MM.1S (cell line): ENCODE results near the gene CHCHD3.

Experiments
- DNase-seq: peaks from one replicate; pipeline ENCODE4 v3.0.0-alpha.2; 2015
- H2AFZ ChIP-seq: fragments of 300-600 bp; sonication (generic); 2 replicates; pipeline ENCODE4 v1.6.0; 2016; ENCODE audit warnings: antibody characterized with exemption, low read length
- H3F3A ChIP-seq: fragments of 300-600 bp; sonication (generic); 2 replicates; pipeline ENCODE4 v1.6.1; 2016; ENCODE audit warnings: mild to moderate bottlenecking, antibody characterized with exemption, low read length, moderate library complexity, mixed read lengths; ENCODE audit not compliant: insufficient read depth
- H3K27ac ChIP-seq: fragments of 300-600 bp; sonication (generic); 2 replicates; pipeline ENCODE4 v1.5.1; 2016; ENCODE audit warnings: mild to moderate bottlenecking, low read length
- H3K27me3 ChIP-seq: fragments of 300-600 bp; sonication (generic); replicated peaks from 2 replicates; pipeline ENCODE4 v1.6.0; 2016; ENCODE audit warnings: low read length; ENCODE audit not compliant: insufficient read depth
- H3K36me3 ChIP-seq: fragments of 300-600 bp; sonication (generic); replicated peaks from 2 replicates; pipeline ENCODE4 v1.6.1; 2016; ENCODE audit warnings: mild to moderate bottlenecking, low read length, mixed read lengths; ENCODE audit not compliant: insufficient read depth
- H3K4me1 ChIP-seq: fragments of 300-600 bp; sonication (generic); 2 replicates; pipeline ENCODE4 v1.6.1; 2016; ENCODE audit warnings: low read length, mixed read lengths
- H3K4me2 ChIP-seq: fragments of 300-600 bp; sonication (generic); 2 replicates; pipeline ENCODE4 v1.6.0; 2016; ENCODE audit warnings: low read depth, low read length
- H3K4me3 ChIP-seq: fragments of 300-600 bp; sonication (generic); 2 replicates; pipeline ENCODE4 v1.5.1; 2016; ENCODE audit warnings: low read length, mixed read lengths
- H3K79me2 ChIP-seq: fragments of 300-600 bp; sonication (generic); 2 replicates; pipeline ENCODE4 v1.6.1; 2016; ENCODE audit warnings: mixed run types, low read length, mixed read lengths
- H3K9ac ChIP-seq: fragments of 300-600 bp; sonication (generic); 2 replicates; pipeline ENCODE4 v1.6.1; 2016; ENCODE audit warnings: low read length, mixed read lengths
- H3K9me2 ChIP-seq: fragments of 300-600 bp; sonication (generic); replicated peaks from 2 replicates; pipeline ENCODE4 v1.6.1; 2016; ENCODE audit warnings: mild to moderate bottlenecking, low read length, mixed read lengths; ENCODE audit not compliant: insufficient read depth
- H3K9me3 ChIP-seq: fragments of 300-600 bp; sonication (generic); replicated peaks from 2 replicates; pipeline ENCODE4 v1.6.1; 2016; ENCODE audit warnings: mild to moderate bottlenecking, low read length, mixed read lengths; ENCODE audit not compliant: insufficient read depth
- H4K20me1 ChIP-seq: fragments of 300-600 bp; sonication (generic); 2 replicates; pipeline ENCODE4 v1.6.1; 2016; ENCODE audit warnings: mild to moderate bottlenecking, low read length, moderate library complexity, mixed read lengths; ENCODE audit not compliant: insufficient read depth
- EZH2 ChIP-seq: fragments of 300-600 bp; sonication (generic); optimal IDR thresholded peaks from 2 replicates; pipeline ENCODE3; 2017; ENCODE audit warnings: low read depth, mild to moderate bottlenecking, antibody characterized with exemption, low read length, mixed read lengths
- EZH2phosphoT487 ChIP-seq: fragments of 300-600 bp; sonication (generic); IDR thresholded peaks from 2 replicates; pipeline ENCODE4 v1.6.1; 2018; ENCODE audit warnings: antibody characterized with exemption, low read length
- TF ChIP-seq, protein P1 (sequence below): fragments of 300-600 bp; sonication (generic); IDR thresholded peaks from 2 replicates; pipeline ENCODE4 v1.5.1; 2016; ENCODE audit warnings: antibody characterized with exemption, low read length, mixed read lengths

CHCHD3 gene

DNA sequence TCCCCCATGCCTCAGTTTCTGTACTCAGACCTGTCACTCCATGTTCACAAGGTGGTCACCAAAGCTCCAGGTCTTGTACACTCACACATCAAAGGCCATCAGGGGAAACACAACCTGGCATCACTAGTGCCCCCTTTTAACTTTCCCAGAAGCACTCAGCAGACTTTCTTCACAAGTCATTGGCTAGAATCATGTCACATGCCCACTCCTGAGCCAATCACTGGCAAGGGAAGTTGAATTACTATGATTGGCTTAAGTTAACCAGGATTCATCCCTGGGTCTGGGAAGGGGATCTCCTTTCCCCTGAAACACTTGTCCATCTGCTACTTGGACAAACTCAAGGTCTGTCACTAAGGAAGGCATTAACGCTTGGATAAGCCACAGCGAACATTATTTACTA lies 311.8 kb downstream of the CHCHD3 start:
- Histone ChIP-seq H3K9me2 (no peaks in the 10 kb centered on the region), H2AFZ (no peak overlapping the region), H3K79me2 (no peaks in the 10 kb centered on the region), H3K4me2 (no peak overlapping the region), H3K4me1 (no peaks in the 10 kb centered on the region), H4K20me1 (no peaks in the 10 kb centered on the region), H3K27ac (no peak overlapping the region), H3K4me3 (no peak overlapping the region), H3K9me3 (no peaks in the 10 kb centered on the region), H3K36me3 (no peaks in the 10 kb centered on the region), H3K9ac (no peak overlapping the region), H3K27me3 (no peaks in the 10 kb centered on the region), H3F3A (no peaks in the 10 kb centered on the region)
- TF ChIP-seq EZH2phosphoT487: no peak
- no peak for TF ChIP-seq EZH2
- TF ChIP-seq, protein P1, sequence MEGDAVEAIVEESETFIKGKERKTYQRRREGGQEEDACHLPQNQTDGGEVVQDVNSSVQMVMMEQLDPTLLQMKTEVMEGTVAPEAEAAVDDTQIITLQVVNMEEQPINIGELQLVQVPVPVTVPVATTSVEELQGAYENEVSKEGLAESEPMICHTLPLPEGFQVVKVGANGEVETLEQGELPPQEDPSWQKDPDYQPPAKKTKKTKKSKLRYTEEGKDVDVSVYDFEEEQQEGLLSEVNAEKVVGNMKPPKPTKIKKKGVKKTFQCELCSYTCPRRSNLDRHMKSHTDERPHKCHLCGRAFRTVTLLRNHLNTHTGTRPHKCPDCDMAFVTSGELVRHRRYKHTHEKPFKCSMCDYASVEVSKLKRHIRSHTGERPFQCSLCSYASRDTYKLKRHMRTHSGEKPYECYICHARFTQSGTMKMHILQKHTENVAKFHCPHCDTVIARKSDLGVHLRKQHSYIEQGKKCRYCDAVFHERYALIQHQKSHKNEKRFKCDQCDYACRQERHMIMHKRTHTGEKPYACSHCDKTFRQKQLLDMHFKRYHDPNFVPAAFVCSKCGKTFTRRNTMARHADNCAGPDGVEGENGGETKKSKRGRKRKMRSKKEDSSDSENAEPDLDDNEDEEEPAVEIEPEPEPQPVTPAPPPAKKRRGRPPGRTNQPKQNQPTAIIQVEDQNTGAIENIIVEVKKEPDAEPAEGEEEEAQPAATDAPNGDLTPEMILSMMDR: no peak
- no peak for DNase-seq

DNA sequence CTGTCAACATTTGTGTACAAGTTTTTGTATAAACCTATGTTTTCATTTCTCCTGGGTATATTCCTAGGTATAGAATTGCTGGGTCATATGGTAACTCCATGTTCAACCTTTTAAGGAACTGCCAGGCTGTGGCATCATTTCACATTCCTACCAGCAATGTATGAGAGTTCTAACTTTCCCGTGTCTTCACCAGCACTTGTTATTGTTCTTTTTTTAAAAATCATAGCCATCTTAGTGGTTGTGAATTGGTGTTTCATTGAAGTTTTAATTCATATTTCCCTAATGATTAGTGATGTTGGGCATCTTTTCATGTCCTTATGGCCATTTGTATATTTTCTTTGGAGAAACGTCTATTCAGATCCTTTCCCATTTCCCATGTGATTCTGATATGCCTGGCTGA lies 312.6 kb downstream of the CHCHD3 start:
- Histone ChIP-seq H2AFZ (no peak overlapping the region), H3K4me1 (no peaks in the 10 kb centered on the region), H3K9me2 (no peaks in the 10 kb centered on the region), H3K4me2 (no peak overlapping the region), H3K9me3 (no peaks in the 10 kb centered on the region), H3K27me3 (no peaks in the 10 kb centered on the region), H4K20me1 (no peaks in the 10 kb centered on the region), H3K9ac (no peak overlapping the region), H3K27ac (no peak overlapping the region), H3F3A (no peaks in the 10 kb centered on the region), H3K36me3 (no peaks in the 10 kb centered on the region), H3K4me3 (no peak overlapping the region), H3K79me2 (no peaks in the 10 kb centered on the region)
- no peak for DNase-seq
- TF ChIP-seq EZH2phosphoT487 (no peak), EZH2 (no peak)
- TF ChIP-seq, protein P1: no peak

DNA sequence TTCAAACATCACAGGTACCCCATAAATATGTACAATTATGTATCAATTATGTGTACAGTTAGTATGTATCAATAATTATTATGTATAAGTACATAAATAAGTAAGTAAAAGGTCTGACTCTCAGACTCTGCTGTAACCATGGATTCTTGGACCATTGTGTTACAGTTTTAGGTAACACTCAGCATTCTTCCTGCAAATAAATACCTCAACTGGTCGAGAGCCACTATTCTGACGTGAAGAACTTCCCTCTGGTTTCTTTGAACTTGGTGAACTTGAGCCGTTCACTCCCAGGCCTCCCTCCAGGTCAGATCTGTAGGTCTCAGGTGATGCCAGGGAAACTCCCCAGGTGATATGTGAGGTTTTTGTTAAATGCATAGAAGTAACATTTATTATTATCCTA lies 313.8 kb downstream of the CHCHD3 start:
- Histone ChIP-seq H3K9me3 (no peaks in the 10 kb centered on the region), H3K79me2 (no peaks in the 10 kb centered on the region), H2AFZ (no peak overlapping the region), H3K27ac (no peak overlapping the region), H3K9ac (no peak overlapping the region), H3K36me3 (no peaks in the 10 kb centered on the region), H4K20me1 (no peaks in the 10 kb centered on the region), H3K4me2 (no peak overlapping the region), H3K4me1 (no peaks in the 10 kb centered on the region), H3K27me3 (no peaks in the 10 kb centered on the region), H3F3A (no peaks in the 10 kb centered on the region), H3K9me2 (no peaks in the 10 kb centered on the region), H3K4me3 (no peak overlapping the region)
- no peak for DNase-seq
- TF ChIP-seq EZH2 (no peak), EZH2phosphoT487 (no peak)
- TF ChIP-seq, protein P1: no peak

DNA sequence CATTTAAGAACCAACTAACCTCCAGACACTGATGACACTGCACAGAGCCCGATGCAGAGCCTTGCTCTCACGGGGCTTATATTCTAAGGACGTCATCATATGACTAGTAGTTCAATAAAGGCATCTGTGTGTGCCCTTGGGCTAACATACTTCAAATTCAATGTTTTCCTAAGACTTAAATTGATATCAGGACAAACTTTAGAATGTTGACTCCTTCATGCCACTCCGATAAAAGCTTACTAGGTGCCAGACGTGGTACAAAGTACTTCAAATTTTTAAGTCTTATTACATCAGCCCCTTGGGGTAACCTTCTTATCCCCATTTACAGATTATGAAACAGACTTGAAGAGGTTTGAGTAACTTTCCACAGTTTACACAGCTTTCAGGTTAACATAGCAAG lies 314.5 kb downstream of the CHCHD3 start:
- H3K9ac ChIP-seq: no peak overlapping the region
- H4K20me1 ChIP-seq: no peaks in the 10 kb centered on the region
- no peak overlapping the region for H2AFZ ChIP-seq
- H3K4me2 ChIP-seq: no peak overlapping the region
- no peaks in the 10 kb centered on the region for H3K9me3 ChIP-seq
- H3K27ac ChIP-seq: no peak overlapping the region
- no peaks in the 10 kb centered on the region for H3K79me2 ChIP-seq
- no peaks in the 10 kb centered on the region for H3K36me3 ChIP-seq
- TF ChIP-seq, protein P1: no peak
- TF ChIP-seq EZH2: no peak
- no peak for TF ChIP-seq EZH2phosphoT487
- H3K9me2 ChIP-seq: no peaks in the 10 kb centered on the region
- DNase-seq: no peak
- no peaks in the 10 kb centered on the region for H3F3A ChIP-seq
- no peak overlapping the region for H3K4me3 ChIP-seq
- H3K4me1 ChIP-seq: no peaks in the 10 kb centered on the region
- H3K27me3 ChIP-seq: no peaks in the 10 kb centered on the region
